IPS-18c (cell line): ENCODE measurements around the gene CALN1.

Experiments used
- H3K4me3 ChIP-seq: 2 replicates; pipeline ENCODE4 v1.7.0; 2013; ENCODE audit warnings: low read depth, mild to moderate bottlenecking, low read length, moderate library complexity; ENCODE audit not compliant: insufficient read depth
- H3K9me3 ChIP-seq: one replicate; pipeline ENCODE4 v1.6.1; 2013; ENCODE audit warnings: mild to moderate bottlenecking, low read length, moderate library complexity; ENCODE audit not compliant: control insufficient read depth, insufficient read depth

CALN1 gene

DNA sequence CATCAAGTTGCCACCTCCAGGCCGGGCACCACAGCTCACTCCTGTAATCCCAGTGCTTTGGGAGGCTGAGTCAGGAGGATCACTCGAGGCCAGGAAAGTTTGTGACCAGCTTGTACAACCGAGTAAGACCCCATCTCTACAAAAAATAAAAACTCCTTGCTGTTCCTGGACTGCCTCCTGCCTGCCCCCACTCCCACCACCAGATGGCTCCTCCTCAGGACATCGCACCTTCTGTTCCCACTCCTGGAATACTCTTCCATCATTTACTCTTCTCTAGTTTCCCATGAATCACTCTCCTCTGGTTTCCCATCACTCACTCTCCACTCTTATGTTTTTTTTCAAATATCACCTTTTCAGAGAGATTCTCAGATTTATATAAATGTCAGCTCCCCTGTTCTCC is 540.7 kb downstream of the CALN1 start:
- H3K9me3 ChIP-seq = peaks cover 2% of the 10 kb centered on the region

DNA sequence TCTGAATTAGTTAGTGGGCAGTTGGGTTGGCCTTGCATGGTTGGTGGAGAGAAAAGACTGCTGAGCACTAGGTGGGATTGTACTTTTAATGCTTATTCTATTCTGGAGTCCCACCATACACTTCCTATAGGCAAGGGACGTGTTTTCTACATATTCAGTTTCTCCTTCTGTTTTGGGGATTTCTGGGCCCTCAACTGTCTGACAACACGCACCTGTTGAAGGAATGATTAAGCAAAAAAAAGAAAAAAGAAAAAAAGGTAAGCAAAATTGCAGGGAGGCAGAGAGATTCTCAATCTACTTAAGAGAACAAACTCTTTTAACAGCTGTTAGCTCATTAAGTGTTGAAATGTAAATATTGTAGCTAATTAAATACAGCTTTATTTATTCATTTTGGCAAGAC is 541.3 kb downstream of the CALN1 start:
- Histone ChIP-seq H3K9me3 (no peaks in the 10 kb centered on the region), H3K4me3 (no peak overlapping the region)

More for the DNA sequence above, 540.7 kb downstream of the CALN1 start:
- no peak overlapping the region for H3K4me3 ChIP-seq

DNA sequence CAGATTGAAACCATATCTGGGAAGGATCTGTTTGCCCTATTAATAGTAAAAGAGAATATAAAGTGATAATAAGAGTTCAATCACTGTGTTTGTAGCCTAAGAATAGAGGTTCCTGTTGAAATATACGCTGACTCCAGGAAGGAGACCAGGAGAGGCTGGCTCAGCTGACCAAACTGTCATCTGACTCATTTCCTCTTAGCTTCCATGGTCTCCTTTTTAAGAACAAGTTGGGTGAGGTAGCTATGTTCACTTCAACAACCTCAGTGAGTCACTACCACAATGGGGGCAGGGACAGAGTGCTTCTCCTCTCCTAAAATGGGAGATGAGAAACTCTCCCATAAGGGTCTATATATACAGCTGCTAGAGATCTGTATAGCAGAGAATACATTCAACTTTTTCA is 543.3 kb downstream of the CALN1 start:
- no peaks in the 10 kb centered on the region for H3K9me3 ChIP-seq

DNA sequence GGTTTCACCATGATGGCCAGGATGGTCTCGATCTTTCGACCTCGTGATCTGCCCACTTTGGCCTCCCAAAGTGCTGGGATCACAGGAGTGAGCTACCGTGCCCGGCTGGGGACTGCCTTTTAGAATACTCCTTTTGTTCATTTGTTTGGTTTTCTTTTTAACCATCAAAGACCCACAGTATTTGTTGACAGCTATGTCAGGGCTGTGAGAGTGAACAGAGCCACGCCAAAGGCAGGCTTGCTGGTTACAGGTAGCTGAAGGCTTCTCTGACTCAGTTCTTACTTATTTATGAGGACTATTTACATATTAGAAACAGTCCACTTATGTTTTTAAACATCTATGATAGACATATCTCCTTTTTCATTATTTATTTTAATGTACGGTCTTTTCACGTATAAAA is 544.5 kb downstream of the CALN1 start:
- H3K4me3 ChIP-seq = no peak overlapping the region
- H3K9me3 ChIP-seq = no peaks in the 10 kb centered on the region

More for the DNA sequence above, 543.3 kb downstream of the CALN1 start:
- H3K4me3 ChIP-seq = no peak overlapping the region

DNA sequence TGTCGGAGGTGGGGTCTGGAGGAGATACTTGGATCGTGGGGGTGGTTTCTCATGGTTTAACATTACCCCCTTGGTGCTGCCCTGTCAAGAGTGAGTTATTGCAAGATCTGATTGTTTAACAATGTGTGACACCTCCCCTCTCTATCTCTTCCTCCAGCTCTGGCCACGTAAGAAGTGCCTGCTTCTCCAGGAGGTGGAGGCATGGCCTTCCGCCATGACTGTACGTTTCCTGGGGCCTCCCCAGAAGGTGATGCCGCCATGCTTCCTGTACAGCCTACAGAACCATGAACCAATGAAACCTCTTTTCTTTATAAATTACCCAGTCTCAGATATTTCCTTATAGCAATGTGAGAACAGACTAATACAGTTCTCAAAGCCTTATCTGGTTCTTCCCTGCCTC is 547.0 kb downstream of the CALN1 start:
- H3K9me3 ChIP-seq = no peaks in the 10 kb centered on the region
- H3K4me3 ChIP-seq = no peak overlapping the region

DNA sequence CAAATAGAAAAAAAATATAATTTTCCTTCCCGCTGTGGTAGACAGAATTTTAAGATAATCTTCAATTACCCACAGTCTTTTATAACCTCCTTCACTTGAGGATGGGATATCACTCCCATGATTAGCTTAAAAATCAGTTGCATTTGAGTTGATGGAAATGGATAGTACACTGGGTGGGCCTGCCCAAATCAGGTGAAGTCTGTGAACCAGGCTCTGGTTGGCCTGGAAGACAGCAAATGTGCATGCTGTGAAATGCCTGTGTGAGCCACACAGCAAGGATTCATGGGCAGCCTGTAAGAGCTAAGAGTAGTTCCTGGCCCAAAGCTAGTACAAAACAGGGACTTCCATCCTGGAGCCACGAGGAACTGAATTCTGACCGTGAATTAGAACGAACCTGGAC is 548.0 kb downstream of the CALN1 start:
- Histone ChIP-seq H3K4me3 (no peak overlapping the region), H3K9me3 (no peaks in the 10 kb centered on the region)

DNA sequence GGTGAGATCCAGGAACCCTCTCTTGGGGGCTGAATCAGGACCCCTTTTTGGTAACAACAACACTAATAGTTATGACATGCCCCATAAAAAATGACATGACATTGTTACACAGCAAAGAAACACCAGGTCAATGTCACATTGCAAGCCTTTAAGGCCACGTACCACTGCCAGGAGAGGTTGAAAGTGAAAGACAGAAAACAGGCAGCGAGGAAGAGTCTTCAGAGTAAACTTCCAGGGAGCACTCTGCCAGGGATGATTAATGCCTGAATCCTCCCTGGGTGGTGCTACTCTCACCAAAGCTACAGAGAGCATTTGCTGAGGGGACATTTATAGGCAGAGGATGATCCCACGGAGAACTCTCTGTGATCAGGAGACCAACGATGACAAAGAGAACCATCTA is 551.6 kb downstream of the CALN1 start:
- no peaks in the 10 kb centered on the region for H3K9me3 ChIP-seq
- H3K4me3 ChIP-seq = no peak overlapping the region

DNA sequence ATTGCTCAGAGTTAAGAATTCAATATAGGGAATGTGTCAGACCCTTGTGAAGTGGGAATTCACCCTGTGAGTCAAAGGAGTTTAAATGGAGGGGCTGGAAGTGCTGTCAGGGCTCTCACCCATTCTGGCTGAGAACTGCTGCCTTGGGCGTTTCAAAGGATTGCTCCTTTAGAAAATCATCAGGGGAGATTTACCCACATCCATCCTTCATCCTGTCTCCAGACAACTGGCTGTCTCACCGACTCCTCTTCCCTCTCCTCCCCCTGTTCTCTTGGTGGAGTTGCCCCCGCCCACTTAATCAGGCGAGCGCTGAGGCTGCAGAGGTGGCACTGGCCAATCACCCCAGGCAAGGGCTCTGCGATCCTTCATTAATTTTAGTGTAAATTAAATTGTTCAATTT is 554.8 kb downstream of the CALN1 start:
- no peaks in the 10 kb centered on the region for H3K9me3 ChIP-seq
- H3K4me3 ChIP-seq = no peak overlapping the region

DNA sequence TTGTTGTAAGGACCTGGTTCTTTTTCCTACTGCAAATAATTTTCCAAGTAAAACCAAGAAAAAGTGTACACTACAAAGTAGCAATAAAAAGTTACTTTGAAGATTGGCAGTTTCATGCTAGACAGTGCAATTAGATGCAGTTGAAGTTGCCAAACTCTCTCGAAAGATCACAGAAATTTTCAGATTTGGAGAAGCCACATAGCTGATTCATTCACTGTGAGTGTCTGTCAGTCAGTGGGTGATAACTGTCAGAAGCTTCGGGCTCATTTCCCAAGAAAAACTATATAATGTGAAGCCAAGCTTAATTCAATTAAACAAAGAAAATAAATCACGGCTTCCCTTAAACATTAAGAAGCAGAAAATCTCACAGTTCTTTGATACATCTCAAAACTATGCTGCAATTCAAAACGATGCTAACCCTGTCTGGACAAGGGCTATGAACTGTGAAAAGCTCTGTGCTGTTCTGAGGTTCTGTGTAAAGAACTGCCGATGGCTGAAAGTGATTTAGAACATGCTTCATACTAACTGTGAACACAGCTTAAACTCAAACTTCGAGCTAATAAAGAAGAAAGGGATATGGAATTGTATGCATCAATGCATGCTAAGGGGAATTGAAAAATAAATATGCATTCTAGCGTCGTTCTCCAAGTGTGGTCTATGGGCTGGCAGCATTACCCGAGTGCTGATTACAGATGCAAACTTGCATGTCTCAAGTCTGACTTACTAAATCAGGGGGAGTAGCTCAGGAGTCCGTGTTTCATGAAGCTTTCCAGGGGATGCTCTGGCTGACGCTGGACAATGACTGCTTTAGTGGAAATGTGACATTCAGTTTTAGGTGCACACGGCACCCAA is 557.4 kb downstream of the CALN1 start:
- Histone ChIP-seq H3K9me3 (no peaks in the 10 kb centered on the region), H3K4me3 (no peak overlapping the region)

DNA sequence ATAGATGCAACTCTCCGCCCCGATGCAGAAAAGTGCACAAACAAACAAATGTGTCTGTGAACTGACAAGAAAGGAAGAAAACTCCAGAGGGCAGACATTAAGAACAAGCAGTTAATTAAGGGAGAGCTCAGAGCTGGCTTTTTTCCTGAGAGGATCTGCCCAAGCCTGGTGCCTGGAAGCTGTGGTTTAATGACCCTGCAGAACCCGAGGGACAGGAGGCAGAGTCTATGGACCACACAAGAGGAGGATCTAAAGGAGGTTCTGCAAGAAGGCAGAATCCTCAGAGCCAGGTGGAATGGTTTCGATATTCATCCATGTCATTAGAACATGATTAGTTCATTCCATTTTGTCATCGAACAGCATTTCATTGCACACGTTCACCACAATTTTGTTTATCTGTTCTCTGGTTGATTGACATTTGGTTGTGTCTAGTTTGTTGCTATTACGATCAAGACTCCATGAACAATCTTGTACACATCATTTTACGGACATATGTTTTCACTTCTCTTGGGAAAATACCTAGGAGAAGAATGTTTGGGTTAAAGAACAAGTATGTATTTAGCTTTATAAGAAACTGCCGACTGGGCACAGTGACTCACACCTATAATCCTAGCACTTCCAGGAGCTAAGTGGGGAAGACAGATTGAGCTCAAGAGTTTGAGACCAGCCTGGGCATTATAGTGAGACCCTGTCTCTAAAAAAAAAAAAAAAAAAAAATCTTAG is 560.2 kb downstream of the CALN1 start:
- Histone ChIP-seq H3K4me3 (no peak overlapping the region), H3K9me3 (no peaks in the 10 kb centered on the region)

DNA sequence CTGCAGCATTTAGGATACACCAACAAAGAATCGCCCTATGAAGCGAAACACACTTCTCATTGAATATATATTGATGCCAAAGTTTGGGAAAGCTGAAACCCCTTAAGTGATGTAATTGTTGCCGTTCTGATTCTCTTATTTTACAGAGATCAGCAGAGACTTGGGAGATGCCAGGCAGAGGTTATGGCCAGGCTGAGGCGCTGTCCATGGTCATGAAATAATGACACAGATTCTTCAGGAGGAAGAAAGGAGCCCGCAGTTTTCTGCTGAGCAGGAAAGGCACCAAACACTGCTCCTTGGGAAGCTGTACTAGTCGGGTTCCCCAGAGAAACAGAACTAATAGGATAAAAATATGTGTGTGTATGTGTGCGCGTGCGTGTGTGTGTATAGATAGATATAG is 566.0 kb downstream of the CALN1 start:
- Histone ChIP-seq H3K4me3 (no peak overlapping the region), H3K9me3 (no peaks in the 10 kb centered on the region)

DNA sequence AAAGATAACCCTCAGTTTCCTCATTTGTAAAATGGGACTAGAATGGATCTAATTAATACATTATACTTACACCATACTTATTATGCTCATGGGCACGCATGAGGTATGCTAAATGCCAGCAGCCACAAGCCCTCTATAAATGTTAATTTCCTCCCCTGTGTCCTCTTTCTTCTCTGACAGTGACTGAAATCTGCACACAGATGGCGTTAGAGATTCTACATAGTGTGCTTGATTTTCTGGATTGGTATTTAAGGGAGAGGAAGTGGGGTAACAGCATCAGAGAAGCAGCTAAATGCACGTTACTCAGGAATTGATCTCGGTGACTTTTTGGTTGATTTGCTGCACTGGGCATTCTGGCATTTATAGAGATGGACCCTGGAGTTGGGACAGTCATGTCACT is 568.5 kb downstream of the CALN1 start:
- Histone ChIP-seq H3K4me3 (no peak overlapping the region), H3K9me3 (no peaks in the 10 kb centered on the region)

DNA sequence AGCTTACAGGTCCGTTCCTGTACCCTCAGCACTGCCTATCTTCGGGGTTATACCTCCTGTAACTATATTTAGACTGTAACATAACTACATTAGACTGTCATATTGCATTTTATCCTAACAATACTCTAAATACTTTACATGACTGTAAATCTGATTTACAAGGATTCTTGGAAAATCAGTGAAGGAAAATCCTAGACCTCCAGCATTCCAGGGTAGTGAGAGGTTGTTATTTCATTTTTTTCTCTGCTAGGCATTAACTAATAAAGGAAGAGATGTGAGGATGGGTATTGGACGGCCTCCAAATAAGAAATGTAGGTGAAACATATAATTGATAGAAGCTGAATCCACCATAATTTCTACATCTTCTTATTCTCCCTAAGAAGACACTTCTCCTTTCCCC is 569.4 kb downstream of the CALN1 start:
- Histone ChIP-seq H3K9me3 (no peaks in the 10 kb centered on the region), H3K4me3 (no peak overlapping the region)

DNA sequence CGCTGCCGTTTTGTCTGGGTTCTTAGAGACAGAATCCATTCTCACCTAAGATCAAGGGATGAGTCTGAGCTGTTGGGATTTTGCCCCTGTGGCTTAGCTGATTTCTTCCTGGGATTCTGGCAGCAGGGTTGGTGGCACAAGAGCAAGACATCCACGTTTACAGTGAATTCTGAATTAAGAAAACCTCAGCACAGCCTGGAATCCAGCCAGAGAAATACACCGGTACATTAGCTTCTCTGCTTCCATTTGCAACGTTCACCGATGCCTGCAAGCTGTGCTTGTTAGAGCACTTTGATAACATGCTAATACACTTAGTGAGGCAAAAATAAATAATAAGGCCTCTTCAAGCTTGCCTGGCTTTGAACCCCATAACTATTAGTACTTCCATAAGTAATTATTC is 569.8 kb downstream of the CALN1 start:
- H3K4me3 ChIP-seq = no peak overlapping the region
- H3K9me3 ChIP-seq = no peaks in the 10 kb centered on the region

DNA sequence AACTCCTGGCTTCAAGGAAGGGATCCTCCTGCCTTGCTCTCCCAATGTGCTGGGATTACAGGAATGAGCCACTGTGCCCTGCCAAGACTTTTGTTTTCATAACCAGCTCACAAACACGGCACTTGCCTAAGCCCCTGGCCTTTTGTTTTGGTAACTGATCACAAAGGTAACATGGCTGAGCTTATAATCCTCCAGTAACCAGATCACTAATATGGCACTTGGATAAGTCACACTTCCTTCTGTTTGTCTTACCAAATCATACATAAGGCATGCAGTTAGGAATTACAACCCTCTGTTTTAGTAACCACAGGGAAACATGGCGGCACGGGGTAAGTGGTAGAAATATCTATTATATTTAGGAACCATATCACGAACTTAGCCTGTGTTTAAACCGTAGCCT is 577.1 kb downstream of the CALN1 start:
- no peaks in the 10 kb centered on the region for H3K9me3 ChIP-seq
- no peak overlapping the region for H3K4me3 ChIP-seq

DNA sequence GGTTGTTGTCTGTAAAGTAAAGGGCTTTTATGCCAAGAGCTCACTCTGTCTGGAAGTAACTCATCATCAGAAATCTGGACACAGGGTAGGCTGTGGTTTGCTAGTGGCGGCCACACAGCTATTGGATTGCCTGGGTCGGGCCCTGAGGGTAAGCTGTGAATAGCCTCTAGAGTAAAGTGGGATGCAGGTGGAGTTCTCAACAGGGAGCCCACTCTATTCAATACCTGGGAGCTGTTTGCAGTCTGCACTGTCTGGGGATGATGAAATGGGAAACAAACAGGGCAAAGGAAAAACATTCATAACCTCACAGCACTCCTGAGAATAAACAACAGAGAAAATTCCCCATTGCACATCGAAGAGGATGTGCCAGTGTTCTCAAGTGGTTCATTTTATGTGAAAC is 582.6 kb downstream of the CALN1 start:
- Histone ChIP-seq H3K9me3 (no peaks in the 10 kb centered on the region), H3K4me3 (no peak overlapping the region)

DNA sequence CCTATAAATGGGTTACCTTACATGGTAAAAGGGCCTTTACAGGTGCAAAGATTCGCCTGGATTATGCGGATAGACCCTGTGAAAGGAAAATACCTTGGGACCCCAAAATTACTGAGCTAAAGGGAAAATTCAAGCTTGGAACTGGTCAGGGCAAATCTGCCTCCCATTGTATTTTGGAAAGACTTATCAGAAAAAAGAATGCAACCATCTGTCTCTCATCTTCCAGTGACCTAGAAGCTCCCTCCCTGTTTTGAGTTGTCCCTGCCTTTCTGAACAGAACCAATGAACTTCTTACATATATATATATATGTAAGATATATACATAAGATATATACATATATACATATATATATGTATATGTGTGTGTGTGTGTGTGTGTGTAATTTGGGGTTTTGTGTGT is 583.8 kb downstream of the CALN1 start:
- Histone ChIP-seq H3K4me3 (no peak overlapping the region), H3K9me3 (no peaks in the 10 kb centered on the region)

DNA sequence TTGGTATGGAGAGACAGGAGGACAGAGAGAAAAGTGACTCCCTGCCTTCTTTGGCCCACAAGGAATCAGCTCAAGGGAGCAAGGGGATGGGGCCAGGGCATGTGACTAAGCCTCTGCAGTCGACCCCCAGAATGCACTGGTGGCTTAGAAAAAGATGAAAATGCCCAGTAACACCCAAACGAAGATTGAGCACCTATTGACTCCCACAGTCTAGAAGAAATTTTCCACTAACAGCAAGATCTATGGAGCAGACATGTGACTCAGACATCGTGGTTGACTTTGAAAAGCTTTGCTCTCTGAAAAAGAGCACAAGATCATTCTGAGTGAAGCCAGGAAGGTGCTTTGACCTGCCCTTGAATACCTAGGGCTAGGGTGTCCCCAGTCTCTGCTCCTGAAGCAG is 586.0 kb downstream of the CALN1 start:
- Histone ChIP-seq H3K4me3 (no peak overlapping the region), H3K9me3 (no peaks in the 10 kb centered on the region)
